Dermis microvascular lymphatic vessel endothelial cell (primary cell): ENCODE results near the gene CRACR2B. TPM values are rescaled to one million over a fixed set of nuclear protein-coding genes. Genes with fewer than 3 reads are reported as not detected.
A peak's percentile ranks its signal among the peaks of the same experiment; 100 is the strongest.

ENCODE experiments used
- DNase-seq, 2 donors: peaks; one replicate each; pipeline versions ENCODE4 v3.0.0 to v3.0.0-alpha.2; 2010; ENCODE audit warnings: low read depth in 2 of 2
- total RNA-seq: library from RNA; depleted of rRNA; stranded (reverse); fragments of >200 nt; gene quantifications from 2 replicates; pipeline ENCODE4 v1.2.1, GENCODE V29; 2014

The CRACR2B gene
- total RNA-seq, 1 donor from 2014 or later: 12.1 TPM

- no peak for DNase-seq
Observed at GRCh38 chr11:826227-826621, 1.5 kb upstream of the CRACR2B start.

GRCh38 chr11:826836-827145 is 928 bp upstream of the CRACR2B start:
- DNase-seq: no peak

- DNase-seq: no peak
Observed at GRCh38 chr11:827146-827896, 398 bp upstream of the CRACR2B start.

- DNase-seq: no peak
Observed at GRCh38 chr11:828506-829175, 922 bp downstream of the CRACR2B start.

GRCh38 chr11:829176-829846 is 1.6 kb downstream of the CRACR2B start:
- peak; percentile 94 to 96 for DNase-seq

GRCh38 chr11:829847-830294 is 2.2 kb downstream of the CRACR2B start:
- no peak for DNase-seq

GRCh38 chr11:830295-831117 is 2.8 kb downstream of the CRACR2B start:
- peak; percentile 65 to 88 for DNase-seq

- DNase-seq: peak in 1 of 2 donors; percentile 70
Observed at GRCh38 chr11:831118-831864, 3.6 kb downstream of the CRACR2B start.

- DNase-seq: no peak
Observed at GRCh38 chr11:831961-832528, 4.3 kb downstream of the CRACR2B start.

GRCh38 chr11:832529-833113 is 4.9 kb downstream of the CRACR2B start, which contains the start of gene CD151:
CD151 (plus strand) TSS chr11:832952; CDS start chr11:836070, 3,118 bp downstream.
- peak in 1 of 2 donors; percentile 69 for DNase-seq

- peak in 1 of 2 donors; percentile 67 for DNase-seq
Observed at GRCh38 chr11:833114-833791, 5.5 kb downstream of the CRACR2B start.

- no peak for DNase-seq
Observed at GRCh38 chr11:833849-834311, 6.2 kb downstream of the CRACR2B start.

GRCh38 chr11:834371-835316 is 6.9 kb downstream of the CRACR2B start:
- peak; percentile 58 to 92 for DNase-seq

- DNase-seq: no peak
Observed at GRCh38 chr11:836274-836673, 8.6 kb downstream of the CRACR2B start.

- no peak for DNase-seq
Observed at GRCh38 chr11:836700-837099, 9.0 kb downstream of the CRACR2B start.

- DNase-seq: no peak
Observed at GRCh38 chr11:837189-837989, 9.7 kb downstream of the CRACR2B start.

- no peak for DNase-seq
Observed at GRCh38 chr11:837990-838307, 10.2 kb downstream of the CRACR2B start.
